Tibial nerve (tissue), 4 donors: ENCODE measurements around the gene NCOA3.

Experiments used
- EP300 ChIP-seq, 2 donors: sonication (generic); formaldehyde crosslinking; IDR thresholded peaks; one replicate each; pipeline ENCODE4 v1.6.1; 2017; ENCODE audit warnings: antibody characterized with exemption in 2 of 2, mild to moderate bottlenecking in 1 of 2
- POLR2A ChIP-seq, 2 donors: fragments of 450-650 bp; IDR thresholded peaks; one replicate each; pipeline ENCODE4 v1.6.1; 2017; ENCODE audit warnings: antibody characterized with exemption in 2 of 2, mild to moderate bottlenecking in 2 of 2, moderate library complexity in 2 of 2
- TF ChIP-seq, protein P1 (sequence below), 5 experiments: fragments of 200-600 bp in 3 of 5; fragments of 450-650 bp in 2 of 5; sonication (generic) in 3 of 5; IDR thresholded peaks; one replicate each; pipeline ENCODE4 v1.5.1; 2016 to 2019; ENCODE audit warnings: antibody characterized with exemption in 5 of 5, mild to moderate bottlenecking in 3 of 5, moderate library complexity in 2 of 5

DNA sequence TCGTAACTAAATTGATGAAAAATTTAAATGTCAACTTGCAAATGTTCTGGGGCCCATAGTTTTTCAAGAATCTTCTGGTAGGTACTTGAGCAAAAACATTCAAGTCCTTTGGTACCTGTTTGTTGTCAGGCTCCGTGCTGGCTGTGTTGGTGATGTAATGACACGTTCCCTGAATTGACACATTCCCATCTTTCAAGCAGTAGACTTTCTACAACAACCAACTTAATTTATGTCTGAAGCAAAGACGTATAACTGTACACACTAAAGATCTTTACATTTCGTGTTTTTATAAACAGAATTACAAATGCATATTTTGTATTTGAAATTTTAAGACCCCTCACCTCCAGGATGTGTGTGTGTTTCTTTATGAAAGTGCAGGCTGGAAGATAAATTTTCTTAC lies 49.5 kb downstream of the NCOA3 start:
- TF ChIP-seq, protein P1, sequence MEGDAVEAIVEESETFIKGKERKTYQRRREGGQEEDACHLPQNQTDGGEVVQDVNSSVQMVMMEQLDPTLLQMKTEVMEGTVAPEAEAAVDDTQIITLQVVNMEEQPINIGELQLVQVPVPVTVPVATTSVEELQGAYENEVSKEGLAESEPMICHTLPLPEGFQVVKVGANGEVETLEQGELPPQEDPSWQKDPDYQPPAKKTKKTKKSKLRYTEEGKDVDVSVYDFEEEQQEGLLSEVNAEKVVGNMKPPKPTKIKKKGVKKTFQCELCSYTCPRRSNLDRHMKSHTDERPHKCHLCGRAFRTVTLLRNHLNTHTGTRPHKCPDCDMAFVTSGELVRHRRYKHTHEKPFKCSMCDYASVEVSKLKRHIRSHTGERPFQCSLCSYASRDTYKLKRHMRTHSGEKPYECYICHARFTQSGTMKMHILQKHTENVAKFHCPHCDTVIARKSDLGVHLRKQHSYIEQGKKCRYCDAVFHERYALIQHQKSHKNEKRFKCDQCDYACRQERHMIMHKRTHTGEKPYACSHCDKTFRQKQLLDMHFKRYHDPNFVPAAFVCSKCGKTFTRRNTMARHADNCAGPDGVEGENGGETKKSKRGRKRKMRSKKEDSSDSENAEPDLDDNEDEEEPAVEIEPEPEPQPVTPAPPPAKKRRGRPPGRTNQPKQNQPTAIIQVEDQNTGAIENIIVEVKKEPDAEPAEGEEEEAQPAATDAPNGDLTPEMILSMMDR (IDR thresholded peaks at IDR 0.05) = no peak
- TF ChIP-seq POLR2A (IDR thresholded peaks at IDR 0.05) (no peak), EP300 (IDR thresholded peaks at IDR 0.05) (no peak)
